ENCODE results near the gene LPO. TPM values are rescaled to one million over a fixed set of nuclear protein-coding genes. Genes with fewer than 3 reads are reported as not detected.

Gene LPO
- total and polyA plus RNA-seq, 8 donors = 0.10 TPM; not detected in 7

- WGBS, 5 donors = 43 to 54% (median 48%) methylated on average over 11 to 12 of the region's 12 CpGs
- Histone ChIP-seq H3K9me3 (no peaks in the 10 kb centered on the region), H3K27me3 (peaks cover 0 to 78% (median 9%) of the 10 kb centered on the region in 3 donors), H3K27ac (no peak overlapping the region), H3K36me3 (no peaks in the 10 kb centered on the region), H3K4me3 (no peak overlapping the region), H3K4me1 (no peaks in the 10 kb centered on the region)
- no peak for DNase-seq
- intact Hi-C loops (cut with DNase I; ENCODE audit: low total_unique reads) = no loop called here
- no peak for TF ChIP-seq POLR2A (IDR thresholded peaks at IDR 0.05)
- no peak for TF ChIP-seq CTCF (IDR thresholded peaks at IDR 0.05)
- TF ChIP-seq EP300 (IDR thresholded peaks at IDR 0.05) = no peak
- no peak for TF ChIP-seq POLR2AphosphoS5 (IDR thresholded peaks at IDR 0.05)
These were observed 5.7 kb upstream of the LPO start for GRCh38 chr17:58232707-58233156.

- no peak overlapping the region for H3K27ac ChIP-seq
- no peak overlapping the region for H3K4me3 ChIP-seq
- TF ChIP-seq POLR2AphosphoS5 (IDR thresholded peaks at IDR 0.05) (no peak), POLR2A (IDR thresholded peaks at IDR 0.05) (no peak), EP300 (IDR thresholded peaks at IDR 0.05) (no peak), CTCF (IDR thresholded peaks at IDR 0.05) (no peak)
- intact Hi-C loops (cut with DNase I; ENCODE audit: low total_unique reads) = no loop called here
- no peak for DNase-seq
- H3K27me3 ChIP-seq = peaks cover 0 to 79% (median 11%) of the 10 kb centered on the region in 3 donors
- WGBS, 5 donors = 71 to 81% (median 79%) methylated on average over 3 of the region's 3 CpGs
- no peaks in the 10 kb centered on the region for H3K9me3 ChIP-seq
- no peaks in the 10 kb centered on the region for H3K36me3 ChIP-seq
- no peaks in the 10 kb centered on the region for H3K4me1 ChIP-seq
These were observed 4.8 kb upstream of the LPO start for GRCh38 chr17:58233543-58233942.

GRCh38 chr17:58234512-58234911 lies 3.9 kb upstream of the LPO start:
- no peak overlapping the region for H3K27ac ChIP-seq
- intact Hi-C loops (cut with DNase I; ENCODE audit: low total_unique reads) = no loop called here
- H3K9me3 ChIP-seq = no peaks in the 10 kb centered on the region
- peaks cover 0 to 80% (median 13%) of the 10 kb centered on the region in 3 donors for H3K27me3 ChIP-seq
- TF ChIP-seq CTCF (IDR thresholded peaks at IDR 0.05) = no peak
- no peak for TF ChIP-seq POLR2AphosphoS5 (IDR thresholded peaks at IDR 0.05)
- TF ChIP-seq POLR2A (IDR thresholded peaks at IDR 0.05) = no peak
- no peak for TF ChIP-seq EP300 (IDR thresholded peaks at IDR 0.05)
- H3K4me3 ChIP-seq = no peak overlapping the region
- no peak for DNase-seq
- no peaks in the 10 kb centered on the region for H3K4me1 ChIP-seq
- 76 to 85% (median 83%) methylated on average over 3 of the region's 3 CpGs for WGBS, 5 donors
- H3K36me3 ChIP-seq = no peaks in the 10 kb centered on the region

GRCh38 chr17:58235821-58236220 lies 2.6 kb upstream of the LPO start:
- Histone ChIP-seq H3K27ac (no peak overlapping the region), H3K9me3 (no peaks in the 10 kb centered on the region), H3K4me3 (no peak overlapping the region), H3K27me3 (peaks cover 0 to 85% (median 15%) of the 10 kb centered on the region in 3 donors), H3K36me3 (no peaks in the 10 kb centered on the region), H3K4me1 (no peaks in the 10 kb centered on the region)
- DNase-seq = no peak
- 50 to 85% (median 61%) methylated on average over 1 of the region's 1 CpG for WGBS, 5 donors
- TF ChIP-seq CTCF (IDR thresholded peaks at IDR 0.05) (no peak), POLR2AphosphoS5 (IDR thresholded peaks at IDR 0.05) (no peak), EP300 (IDR thresholded peaks at IDR 0.05) (no peak), POLR2A (IDR thresholded peaks at IDR 0.05) (no peak)
- intact Hi-C loops (cut with DNase I; ENCODE audit: low total_unique reads) = no loop called here
